GM18907 (cell line): ENCODE results near the gene SPATC1L.
"Not testable (repeated sequence)": the region's sequence is repeated elsewhere in the genome, so short reads cannot be mapped to it uniquely, and the experiment has no call there.

Experiments used
- ATAC-seq: cut with Tn5 transposase; IDR thresholded peaks from one replicate; pipeline ENCODE4 v1.9.1; 2021; ENCODE audit warnings: mild to moderate bottlenecking, moderate library complexity; ENCODE audit not compliant: unreplicated experiment

The SPATC1L gene

DNA sequence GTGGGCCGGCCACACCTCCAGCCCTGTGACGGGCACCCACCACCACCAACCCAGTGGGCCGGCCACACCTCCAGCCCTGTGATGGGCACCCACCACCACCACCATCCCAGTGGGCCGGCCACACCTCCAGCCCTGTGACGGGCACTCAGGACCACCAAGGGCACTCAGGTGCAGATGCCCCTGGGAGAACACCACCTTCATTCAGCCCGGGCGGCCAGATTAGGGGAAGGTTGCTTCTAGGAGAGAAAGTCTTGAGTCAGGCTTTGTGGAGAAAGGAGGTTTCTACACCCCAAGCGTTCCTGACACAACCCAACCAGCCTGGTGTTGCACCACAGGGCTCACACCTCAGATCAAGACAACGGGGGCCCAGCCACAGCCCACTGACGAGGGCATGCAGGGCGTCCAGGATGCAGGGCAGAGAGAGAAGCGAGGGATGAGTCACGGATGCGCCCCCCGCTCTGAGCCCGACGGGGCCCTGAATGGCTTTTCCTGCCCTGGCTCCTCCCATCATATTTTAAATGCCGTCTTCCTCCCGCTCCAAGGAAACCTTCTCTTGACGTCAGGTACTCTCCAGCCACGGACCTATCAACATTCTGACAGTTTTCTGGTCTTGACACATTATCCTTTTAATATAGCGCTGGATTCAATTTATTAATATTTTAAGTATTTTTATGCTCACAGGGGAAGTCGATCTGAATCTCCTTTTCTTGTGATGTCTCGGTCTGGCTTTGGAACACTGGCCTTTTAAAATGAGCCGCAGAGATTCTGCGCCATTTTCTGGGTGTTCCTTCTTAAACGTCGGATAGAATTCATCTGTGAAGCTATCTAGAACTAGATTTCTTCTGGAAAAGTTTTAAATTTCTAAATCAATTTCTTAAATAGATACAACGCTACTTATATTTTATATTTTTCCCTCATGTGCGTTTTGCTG is 631 bp upstream of the SPATC1L start:
- ATAC-seq: peak; percentile 60

DNA sequence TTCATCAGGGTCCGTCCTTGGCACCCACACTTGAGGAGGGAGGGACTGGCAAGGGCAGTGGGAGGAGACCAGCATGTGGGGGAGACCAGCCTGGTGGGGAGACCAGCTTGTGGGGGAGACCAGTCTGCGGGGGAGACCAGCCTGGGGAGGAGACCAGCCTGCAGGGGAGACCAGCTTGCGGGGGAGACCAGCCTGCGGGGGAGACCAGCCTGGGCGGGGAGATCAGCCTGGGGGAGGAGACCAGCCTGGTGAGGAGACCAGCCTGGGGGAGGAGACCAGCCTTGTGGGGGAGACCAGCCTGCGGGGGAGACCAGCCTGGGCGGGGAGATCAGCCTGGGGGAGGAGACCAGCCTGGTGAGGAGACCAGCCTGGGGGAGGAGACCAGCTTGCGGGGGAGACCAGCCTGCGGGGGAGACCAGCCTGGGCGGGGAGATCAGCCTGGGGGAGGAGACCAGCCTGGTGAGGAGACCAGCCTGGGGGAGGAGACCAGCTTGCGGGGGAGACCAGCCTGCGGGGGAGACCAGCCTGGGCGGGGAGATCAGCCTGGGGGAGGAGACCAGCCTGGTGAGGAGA is 836 bp downstream of the SPATC1L start:
- not testable (repeated sequence) for ATAC-seq

DNA sequence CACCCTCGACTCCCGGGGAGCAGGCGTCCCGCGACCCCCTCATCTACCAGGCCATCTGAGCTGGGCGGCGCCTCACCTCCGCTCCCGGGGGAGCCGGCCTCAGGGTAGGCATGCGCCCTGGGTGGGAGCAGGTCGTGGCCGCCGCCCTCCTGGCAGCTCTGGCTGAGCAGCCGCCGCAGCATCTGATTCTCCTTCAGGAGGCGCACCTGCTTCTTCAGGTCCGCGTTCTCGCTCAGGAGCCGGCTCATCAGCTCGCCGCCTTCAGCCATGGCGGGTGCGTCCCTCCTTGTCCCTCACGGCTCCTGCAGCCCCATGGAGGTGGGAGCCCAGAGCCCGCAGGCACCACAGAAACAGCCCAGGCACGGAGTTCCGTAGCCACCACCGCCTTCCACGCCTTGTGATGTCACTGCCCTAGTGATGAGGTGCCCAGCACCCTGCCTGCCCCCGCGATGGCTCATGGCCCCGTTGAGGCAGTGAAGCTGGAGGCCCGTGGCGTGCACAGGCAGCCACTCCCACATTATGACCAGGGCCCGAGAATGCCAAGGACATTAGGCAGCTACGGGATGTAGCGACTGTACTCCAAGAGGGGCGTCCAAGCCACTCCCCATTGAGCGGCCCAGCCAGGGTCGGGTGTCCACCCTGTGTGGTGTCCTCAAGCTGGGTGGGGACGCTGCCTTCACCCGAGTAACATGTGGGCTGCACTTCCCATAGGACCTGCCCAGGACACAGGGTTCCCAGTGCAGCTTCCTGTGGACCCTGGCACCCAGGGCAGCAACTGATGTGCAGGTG is 1.5 kb downstream of the SPATC1L start:
- no peak for ATAC-seq

DNA sequence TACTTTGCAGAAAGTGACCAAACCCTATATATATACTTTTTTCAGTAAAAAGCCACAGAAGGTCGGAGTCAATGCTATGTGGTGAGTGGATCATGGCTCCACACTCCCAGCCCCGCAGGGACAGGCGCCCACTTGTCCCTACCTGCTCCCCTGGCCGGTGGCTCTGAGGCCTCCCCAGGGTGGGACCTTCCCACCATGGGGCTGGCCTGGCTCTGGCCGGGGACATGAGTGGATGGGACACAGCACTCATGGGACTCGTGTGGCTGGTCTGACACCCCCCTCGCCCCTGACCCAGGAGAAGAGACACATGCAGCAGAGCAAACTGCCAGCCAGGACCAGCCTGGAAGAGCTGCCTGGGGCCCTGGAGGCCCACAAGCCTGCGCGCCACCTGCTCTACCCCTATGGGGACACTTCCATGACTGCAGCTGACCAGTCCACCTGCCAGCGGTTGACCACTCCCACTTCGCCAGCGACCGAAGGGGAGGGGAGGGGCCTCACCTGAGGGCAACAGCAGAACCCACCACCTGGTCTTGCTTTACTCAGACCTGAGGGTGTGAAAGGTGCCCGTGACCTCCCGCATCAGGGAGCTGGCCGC is 2.2 kb downstream of the SPATC1L start:
- ATAC-seq: no peak

DNA sequence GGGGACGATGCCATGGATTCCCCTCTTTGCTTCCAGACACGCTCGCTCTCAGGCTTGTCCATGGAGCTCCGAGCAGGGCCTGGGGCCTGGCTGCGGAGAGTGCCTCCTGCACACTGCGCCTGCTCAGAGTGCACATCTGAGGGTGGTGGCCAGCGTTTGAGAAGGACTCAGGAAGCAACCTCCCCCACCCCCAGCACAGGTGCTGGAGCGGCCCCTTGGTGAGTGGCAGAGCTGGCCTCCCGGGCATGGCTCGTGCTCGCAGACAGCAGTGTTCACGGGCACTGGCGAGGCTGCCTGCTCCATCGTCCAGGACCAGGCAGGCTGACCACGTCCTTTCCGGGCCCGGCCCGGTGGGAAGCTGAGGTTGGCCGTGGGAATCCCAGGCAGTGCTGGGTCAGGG is 2.8 kb downstream of the SPATC1L start:
- ATAC-seq: no peak

DNA sequence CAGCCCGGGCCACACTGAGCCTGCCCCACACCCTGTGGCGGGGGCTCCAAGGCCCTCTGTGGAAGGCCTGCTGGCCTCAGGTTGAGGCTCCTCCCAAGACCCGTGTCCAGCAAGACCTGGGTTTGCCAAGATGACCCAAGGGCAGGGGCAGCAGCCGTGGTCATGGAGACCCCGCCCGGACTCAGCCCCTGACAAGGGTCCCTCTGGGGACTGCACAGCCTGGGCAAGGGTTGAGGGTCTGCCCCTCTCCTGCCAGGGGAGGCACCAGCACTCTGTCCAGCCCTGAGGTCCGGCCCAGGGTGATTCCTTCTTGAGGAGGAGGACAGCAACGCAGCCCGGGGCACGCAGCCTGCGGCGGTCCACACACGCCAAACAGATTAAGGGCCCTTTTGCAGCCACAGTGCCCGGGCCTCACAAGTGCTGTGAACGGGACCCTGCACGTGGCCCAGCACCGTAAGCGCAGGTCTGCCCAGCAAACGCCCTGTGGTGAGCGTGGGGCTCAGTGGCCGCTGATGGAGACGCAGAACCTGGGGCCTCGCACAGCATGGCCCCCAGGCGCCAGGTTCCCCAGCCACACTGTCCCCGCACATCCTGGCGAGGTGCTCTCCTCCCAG is 3.4 kb downstream of the SPATC1L start:
- no peak for ATAC-seq

DNA sequence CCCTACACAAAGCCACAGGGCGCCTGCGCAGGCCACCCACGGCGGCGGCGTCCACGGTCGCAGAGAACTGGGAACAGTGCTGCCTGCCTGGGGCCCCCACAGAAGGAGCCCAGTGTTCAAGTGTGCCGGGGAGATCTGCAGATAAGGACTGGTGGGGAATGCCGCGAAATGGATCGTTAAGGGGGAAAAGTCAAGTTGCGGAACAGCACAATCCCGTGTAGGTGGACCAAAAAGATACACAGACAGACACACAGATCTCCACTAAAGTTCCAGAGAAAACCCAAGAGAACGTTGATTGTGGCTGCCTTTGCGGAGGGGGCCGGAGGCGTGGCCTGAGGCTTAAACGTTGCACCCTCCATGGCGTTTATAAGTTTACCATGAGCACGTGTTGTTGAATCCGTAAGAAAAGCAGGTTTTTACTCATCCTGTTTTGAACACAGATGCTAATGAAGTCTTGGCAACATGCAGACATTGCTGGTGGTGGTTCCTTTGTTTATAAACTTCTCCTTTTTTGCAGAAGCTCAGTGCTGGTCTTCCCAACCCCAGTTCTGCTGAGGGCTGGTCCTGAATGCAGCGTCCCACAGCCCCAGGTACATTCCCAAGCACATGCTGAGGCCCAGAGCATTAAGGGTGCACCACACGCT is 4.1 kb downstream of the SPATC1L start:
- ATAC-seq: no peak

DNA sequence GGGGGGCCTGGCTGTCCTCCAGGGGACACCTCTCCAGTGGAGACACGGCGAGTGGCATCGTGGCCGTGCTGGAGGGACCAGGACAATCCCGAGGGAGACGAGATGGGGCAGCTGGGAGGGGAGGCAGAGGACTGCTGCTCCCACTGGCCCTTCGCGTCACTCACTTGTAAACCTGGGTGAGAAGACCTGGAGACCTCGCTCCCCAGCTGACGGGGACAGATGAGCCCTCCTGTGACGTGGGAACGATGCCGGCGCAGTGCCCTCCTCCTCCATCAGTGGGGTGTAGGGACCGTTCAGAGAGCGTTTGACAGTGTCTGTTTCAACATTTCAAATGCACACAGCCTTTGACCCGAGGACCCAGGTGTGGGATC is 4.6 kb downstream of the SPATC1L start:
- ATAC-seq: no peak

DNA sequence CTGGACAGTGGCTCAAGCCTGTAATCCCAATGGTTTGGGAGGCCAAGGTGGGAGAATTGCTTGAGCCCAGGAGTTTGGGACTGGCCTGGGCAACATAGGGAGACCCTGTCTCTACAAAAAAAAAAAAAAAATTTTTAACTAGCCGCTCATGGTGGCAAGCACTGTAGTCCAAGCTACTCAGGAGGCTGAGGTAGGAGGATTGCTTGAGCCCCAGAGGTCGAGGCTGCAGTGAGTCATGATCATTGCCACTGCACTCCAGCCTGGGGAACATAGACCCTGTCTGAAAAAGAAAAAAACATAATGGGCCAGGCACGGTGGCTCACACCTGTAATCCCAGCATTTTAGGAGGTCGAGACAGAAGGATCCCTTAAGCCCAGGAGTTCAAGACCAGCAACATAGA is 5.3 kb downstream of the SPATC1L start:
- no peak for ATAC-seq

DNA sequence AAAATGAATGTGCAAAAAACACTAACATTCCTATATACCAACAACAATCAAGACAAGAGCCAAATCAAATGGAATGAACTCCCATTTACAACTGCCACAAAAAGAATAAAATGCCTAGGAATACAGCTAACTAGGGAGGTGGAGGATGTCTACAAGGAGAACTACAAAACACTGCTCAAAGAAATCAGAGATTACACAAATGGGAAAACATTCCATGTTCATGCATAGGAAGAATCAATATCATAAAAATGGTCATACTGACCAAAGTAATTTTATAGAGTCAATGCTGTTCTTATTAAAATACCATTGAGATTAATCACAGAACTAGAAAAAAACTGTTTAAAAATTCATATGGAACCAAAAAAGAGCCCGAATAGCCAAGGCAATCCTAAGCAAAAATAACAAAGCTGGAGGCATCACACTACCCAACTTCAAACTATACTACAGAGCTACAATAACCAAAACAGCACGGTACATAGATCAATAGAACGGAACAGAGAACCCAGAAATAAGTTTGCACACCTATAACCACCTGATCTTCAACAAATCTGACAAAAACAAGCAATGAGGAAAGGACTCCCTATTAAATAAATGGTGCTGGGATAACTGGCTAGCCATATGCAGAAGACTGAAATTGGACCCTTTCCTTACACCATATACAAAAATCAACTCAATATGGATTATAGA is 7.7 kb downstream of the SPATC1L start:
- ATAC-seq: not testable (repeated sequence)

DNA sequence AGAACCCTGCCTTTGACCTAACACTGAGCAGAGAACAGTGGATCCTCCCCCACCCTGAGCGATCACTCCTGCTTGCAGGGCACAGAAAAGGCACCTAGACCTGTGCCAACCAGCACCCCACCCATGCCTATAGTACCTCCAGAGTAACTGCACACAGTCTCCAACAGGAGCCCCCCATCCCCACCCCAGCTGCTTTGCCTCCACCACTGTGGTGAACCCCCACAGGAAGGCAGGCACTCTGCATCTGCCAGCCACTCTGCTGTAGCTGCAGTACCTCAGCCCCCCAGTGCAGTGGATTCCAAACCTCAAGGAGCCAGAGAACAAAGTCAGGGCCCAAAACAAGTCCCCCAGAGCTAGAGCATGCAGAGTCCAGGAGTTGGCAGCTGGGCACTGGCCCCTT is 10.7 kb downstream of the SPATC1L start:
- ATAC-seq: no peak

DNA sequence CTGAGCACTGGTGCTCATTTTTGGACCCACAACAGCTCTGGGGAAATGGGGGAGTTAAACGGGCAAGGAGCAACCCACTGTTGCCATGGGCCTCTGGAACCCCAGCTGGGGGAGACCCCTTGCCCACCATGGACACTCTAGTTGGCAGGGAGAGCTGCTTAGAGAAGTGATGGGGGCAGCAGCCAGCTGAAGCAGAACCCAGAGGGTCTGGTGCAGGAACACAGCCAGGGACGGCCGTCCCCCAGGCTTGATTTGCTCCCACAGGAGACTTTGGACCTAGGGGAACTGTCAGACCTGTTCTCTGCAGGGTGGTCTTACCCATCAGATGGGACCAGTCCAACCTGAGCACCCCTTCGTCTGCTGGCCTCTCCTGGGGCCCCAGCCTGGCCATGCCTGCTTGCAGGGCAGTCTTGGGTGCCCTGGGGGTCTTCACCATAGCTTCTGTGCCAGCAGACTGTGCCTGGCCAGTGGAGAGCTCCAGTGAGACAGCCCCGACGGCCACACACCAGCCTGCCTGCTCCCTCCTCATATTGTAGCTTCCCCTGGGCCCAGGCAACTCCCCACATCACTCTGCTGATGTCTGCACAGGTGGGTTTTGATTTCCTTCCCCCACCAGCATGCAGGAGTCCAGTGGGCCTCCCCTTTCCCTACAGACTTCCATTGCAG is 11.3 kb downstream of the SPATC1L start:
- no peak for ATAC-seq

DNA sequence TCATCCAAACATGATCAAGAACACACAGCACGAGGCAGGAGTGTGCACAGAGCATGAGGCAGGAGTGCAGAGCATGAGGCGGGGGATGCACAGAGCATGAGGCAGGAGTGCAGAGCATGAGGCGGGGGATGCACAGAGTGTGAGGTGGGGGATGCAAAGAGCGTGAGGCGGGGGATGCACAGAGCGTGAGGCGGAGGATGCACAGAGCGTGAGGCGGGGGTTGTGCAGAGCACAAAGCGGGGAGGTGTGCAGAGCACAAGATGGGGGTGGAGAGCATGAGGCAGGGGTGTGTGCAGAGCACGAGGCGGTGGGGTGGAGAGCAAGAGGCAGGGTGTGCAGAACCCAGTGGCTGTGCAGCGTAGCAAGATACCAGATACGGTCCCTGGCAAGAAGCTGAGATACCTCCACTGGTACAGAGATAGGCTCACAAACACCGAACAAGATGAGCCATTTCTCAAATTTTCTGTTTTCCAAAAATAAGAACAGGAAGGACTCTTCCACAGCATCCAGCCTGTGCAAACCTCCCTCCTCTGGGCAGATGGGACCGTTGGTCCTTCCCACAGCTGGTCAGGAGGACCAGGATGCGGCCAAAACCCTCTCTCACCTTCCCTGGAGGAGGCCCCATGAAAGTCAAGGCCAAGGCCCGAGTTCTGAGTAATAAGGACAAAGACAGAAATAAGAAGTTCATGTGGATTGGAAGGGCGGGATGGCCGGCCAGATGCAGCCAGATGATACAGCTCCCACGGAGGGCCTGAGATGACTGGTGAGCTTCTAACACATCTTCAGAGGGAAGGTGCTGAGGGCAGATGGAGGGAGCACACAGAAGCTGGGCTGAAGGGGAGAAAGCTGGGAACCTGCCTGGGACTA is 12.0 kb downstream of the SPATC1L start:
- no peak for ATAC-seq

DNA sequence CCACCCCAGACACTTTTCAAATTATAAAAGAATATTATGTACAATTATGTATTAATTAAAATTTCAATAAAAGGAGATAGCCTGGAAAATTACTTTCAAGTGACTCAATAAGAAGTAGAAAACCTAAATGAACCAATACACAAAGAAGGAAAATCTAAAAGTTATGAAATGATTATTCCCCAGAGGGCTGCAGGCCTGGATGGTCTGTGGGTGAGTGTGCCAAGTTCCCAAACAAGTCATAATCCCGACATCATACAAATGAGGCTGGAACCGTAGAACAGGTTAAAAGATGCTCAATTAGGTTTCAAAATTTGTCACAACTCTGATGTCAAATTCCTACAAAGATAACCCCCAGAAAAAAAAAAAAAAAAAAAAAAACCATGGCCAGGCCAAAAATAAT is 12.7 kb downstream of the SPATC1L start:
- no peak for ATAC-seq

DNA sequence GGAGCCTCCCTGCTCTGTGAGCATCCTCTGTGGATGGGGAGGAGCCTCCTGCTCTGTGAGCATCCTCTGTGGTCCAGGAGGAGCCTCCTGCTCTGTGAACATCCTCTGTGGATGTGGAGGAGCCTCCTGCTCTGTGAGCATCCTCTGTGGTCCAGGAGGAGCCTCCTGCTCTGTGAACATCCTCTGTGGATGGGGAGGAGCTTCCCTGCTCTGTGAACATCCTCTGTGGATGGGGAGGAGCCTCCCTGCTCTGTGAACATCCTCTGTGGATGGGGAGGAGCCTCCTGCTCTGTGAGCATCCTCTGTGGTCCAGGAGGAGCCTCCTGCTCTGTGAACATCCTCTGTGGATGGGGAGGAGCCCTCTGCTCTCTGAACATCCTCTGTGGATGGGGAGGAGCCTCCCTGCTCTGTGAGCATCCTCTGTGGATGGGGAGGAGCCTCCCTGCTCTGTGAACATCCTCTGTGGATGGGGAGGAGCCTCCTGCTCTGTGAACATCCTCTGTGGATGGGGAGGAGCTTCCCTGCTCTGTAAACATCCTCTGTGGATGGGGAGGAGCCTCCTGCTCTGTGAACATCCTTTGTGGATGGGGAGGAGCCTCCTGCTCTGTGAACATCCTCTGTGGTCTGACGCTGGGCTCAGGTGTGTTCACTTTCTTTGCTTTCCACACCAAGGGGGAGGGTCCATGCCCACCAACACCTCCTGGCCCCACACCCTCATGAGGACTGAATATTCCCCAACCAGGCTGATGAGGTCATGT is 13.6 kb downstream of the SPATC1L start:
- not testable (repeated sequence) for ATAC-seq

DNA sequence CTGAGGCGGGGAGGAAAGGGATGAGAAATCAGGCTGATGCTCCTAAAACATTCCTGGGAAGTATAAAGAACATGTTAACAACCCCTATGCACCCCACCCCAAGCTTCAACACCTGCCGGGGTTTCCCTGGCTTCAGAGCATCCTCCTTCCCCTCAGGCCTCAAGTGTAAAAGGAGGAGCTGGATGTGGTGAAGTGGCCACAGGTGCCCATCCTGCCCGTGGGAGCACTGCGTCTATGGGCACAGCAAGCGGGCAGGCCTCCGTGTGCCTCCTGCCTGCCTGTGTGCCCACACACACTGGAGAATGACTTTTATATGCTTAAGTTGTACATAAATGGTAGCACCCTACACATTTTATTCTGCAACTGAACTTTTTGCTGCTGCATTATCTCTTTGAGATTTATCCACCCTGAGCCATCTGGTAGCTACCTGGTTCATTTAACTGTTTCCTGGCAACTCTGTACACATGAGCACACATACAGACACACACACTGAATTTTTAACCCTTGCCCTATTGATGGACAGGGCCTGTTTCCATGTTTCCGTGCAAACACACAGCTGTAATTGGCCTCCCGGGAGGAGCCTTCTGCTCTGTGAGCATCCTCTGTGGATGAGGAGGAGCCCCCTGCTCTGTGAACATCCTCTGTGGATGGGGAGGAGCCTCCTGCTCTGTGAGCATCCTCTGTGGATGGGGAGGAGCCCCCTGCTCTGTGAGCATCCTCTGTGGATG is 15.4 kb downstream of the SPATC1L start:
- no peak for ATAC-seq

DNA sequence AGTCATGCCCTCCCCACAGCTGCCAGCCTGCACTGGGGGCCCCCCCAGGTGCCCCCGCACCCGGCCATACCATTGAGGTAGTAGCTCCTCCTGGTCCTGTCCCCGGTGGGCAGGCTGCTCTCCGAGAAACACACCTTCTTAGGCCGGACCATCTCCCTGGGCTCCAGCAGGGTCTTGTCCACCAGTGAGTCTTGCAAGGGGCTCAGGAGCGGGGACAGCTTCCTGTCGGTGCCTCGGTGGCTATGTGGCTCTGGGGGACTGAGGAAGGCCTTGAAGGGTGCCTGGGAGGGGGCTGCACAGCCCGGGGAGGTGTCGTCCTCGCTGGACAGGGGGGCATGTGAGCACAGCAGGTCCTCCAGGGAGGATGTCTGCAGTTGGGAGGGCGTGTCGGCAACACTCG is 16.0 kb downstream of the SPATC1L start:
- ATAC-seq: no peak
